Upper lobe of right lung (tissue), 1 donor: Measurements from ENCODE around the gene GUCA2A. TPM values are rescaled to one million over a fixed set of nuclear protein-coding genes. Genes with fewer than 3 reads are reported as not detected.

Experiments used
- ATAC-seq: fragments of 200-7000 bp; cut with Tn5 transposase; one replicate; pipeline ENCODE4 v1.9.1; 2020; ENCODE audit warnings: mild to moderate bottlenecking, moderate library complexity
- DNase-seq: peaks from one replicate; pipeline ENCODE4 v3.0.0-alpha.2; 2020
- H3K27ac ChIP-seq: fragments of 200-600 bp; one replicate; pipeline ENCODE4 v1.8.0; 2022
- H3K27me3 ChIP-seq: fragments of 200-600 bp; one replicate; pipeline ENCODE4 v1.8.0; 2022; ENCODE audit warnings: mild to moderate bottlenecking
- H3K36me3 ChIP-seq: fragments of 200-600 bp; one replicate; pipeline ENCODE4 v1.8.0; 2022
- H3K4me1 ChIP-seq: fragments of 200-600 bp; one replicate; pipeline ENCODE4 v1.8.0; 2022
- H3K4me3 ChIP-seq: fragments of 200-600 bp; one replicate; pipeline ENCODE4 v1.8.0; 2022; ENCODE audit warnings: mild to moderate bottlenecking
- H3K9me3 ChIP-seq: fragments of 200-600 bp; one replicate; pipeline ENCODE4 v1.8.0; 2022
- intact Hi-C: fragments of 100-400 bp; cut with DNase I; formaldehyde crosslinking; loops from one replicate; pipeline ENCODE4 v1.11.0; 2022
- total RNA-seq: library from RNA; stranded (reverse); fragmentation: NEBNext Ultra II Directional; extraction: Animal tissue kit (Norgen Biotek cat#: 25700); gene quantifications from one replicate; pipeline ENCODE4 v1.2.1, GENCODE V29; 2021
- TF ChIP-seq, protein P1 (sequence below): fragments of 200-600 bp; IDR thresholded peaks from one replicate; pipeline ENCODE4 v1.8.0; 2022; ENCODE audit warnings: antibody characterized with exemption
- donor health status: DM: no; HTN: yes; CAD: no; lungs with severe emphysema.

The GUCA2A gene
- total RNA-seq, 1 donor from 2014 or later = not detected

DNA sequence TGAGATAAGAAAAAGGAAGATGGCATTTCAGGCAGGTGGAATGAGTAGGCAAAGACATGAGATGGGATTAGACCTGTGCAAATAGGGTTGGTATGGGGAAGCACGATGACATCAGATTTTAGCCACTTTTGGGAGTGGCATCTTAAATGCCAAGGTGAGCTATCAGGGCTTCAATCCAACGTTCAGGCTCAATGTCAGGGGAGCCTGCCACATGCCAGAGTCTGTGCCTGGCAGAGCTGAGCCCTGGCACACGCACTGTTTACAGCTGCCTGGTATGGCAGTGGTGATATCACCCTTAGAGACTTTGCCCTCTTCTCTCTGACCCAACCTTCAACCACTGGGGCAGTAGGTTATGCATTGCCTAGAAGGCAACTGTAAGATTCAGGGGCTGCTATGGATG is 12.4 kb downstream of the GUCA2A start:
- TF ChIP-seq, protein P1, sequence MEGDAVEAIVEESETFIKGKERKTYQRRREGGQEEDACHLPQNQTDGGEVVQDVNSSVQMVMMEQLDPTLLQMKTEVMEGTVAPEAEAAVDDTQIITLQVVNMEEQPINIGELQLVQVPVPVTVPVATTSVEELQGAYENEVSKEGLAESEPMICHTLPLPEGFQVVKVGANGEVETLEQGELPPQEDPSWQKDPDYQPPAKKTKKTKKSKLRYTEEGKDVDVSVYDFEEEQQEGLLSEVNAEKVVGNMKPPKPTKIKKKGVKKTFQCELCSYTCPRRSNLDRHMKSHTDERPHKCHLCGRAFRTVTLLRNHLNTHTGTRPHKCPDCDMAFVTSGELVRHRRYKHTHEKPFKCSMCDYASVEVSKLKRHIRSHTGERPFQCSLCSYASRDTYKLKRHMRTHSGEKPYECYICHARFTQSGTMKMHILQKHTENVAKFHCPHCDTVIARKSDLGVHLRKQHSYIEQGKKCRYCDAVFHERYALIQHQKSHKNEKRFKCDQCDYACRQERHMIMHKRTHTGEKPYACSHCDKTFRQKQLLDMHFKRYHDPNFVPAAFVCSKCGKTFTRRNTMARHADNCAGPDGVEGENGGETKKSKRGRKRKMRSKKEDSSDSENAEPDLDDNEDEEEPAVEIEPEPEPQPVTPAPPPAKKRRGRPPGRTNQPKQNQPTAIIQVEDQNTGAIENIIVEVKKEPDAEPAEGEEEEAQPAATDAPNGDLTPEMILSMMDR = no peak
- peak; percentile 51 for DNase-seq

DNA sequence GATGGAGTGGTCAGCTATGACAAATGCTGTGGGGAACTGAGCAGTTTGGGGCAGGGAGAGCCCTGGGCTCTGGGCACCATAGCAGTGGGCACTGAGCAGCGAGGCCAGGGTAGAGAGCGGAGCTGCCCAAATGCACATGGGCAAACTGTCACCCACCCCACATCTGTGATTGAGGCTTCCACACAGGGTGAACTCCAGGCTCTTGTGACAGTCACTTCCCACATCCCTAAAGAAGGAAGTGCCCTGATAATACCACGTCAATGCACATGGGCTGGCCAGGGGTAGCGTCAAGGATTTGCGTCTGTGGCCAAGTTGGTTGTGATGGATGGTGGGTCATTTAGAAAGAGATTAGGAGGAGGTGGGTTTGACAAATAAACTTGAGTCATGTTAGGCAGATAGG is 13.9 kb downstream of the GUCA2A start:
- no peak overlapping the region for H3K4me3 ChIP-seq
- H3K9me3 ChIP-seq = no peaks in the 10 kb centered on the region
- H3K36me3 ChIP-seq = no peaks in the 10 kb centered on the region
- DNase-seq (peak; percentile 37), ATAC-seq (no peak)
- no peaks in the 10 kb centered on the region for H3K27me3 ChIP-seq
- intact Hi-C loops = no loop called here
- TF ChIP-seq, protein P1 = no peak
- no peak overlapping the region for H3K27ac ChIP-seq
- H3K4me1 ChIP-seq = no peaks in the 10 kb centered on the region

More for the DNA sequence above, 12.4 kb downstream of the GUCA2A start:
- no peak overlapping the region for H3K27ac ChIP-seq
- peak; percentile 81 for ATAC-seq
- no peak overlapping the region for H3K4me3 ChIP-seq
- no peaks in the 10 kb centered on the region for H3K36me3 ChIP-seq
- intact Hi-C loops = no loop called here
- no peaks in the 10 kb centered on the region for H3K9me3 ChIP-seq
- H3K27me3 ChIP-seq = no peaks in the 10 kb centered on the region
- H3K4me1 ChIP-seq = no peaks in the 10 kb centered on the region

DNA sequence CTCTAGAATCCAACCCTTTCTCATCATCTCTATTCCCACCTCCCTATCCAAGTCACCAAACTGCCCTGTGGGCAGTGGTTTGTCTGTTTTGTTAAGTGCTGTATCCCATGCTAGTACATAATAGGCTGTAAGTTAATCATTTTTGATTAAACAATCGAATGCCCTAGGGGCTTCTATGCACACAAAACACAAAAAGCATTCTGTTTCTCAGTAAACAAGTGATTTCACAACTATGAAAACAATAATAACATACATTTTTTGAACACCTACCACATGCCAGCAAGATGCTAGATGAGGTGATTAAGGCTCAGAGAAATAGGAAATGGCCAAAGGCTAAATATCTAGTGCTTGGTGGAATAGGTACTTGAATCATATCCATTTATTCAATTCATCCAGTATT is 16.4 kb downstream of the GUCA2A start:
- no peaks in the 10 kb centered on the region for H3K36me3 ChIP-seq
- TF ChIP-seq, protein P1 = no peak
- no peak overlapping the region for H3K4me3 ChIP-seq
- no peak for DNase-seq
- H3K27me3 ChIP-seq = peaks cover 6% of the 10 kb centered on the region
- no peaks in the 10 kb centered on the region for H3K9me3 ChIP-seq
- no peak for ATAC-seq
- intact Hi-C loops = no loop called here
- H3K4me1 ChIP-seq = no peaks in the 10 kb centered on the region
- no peak overlapping the region for H3K27ac ChIP-seq

DNA sequence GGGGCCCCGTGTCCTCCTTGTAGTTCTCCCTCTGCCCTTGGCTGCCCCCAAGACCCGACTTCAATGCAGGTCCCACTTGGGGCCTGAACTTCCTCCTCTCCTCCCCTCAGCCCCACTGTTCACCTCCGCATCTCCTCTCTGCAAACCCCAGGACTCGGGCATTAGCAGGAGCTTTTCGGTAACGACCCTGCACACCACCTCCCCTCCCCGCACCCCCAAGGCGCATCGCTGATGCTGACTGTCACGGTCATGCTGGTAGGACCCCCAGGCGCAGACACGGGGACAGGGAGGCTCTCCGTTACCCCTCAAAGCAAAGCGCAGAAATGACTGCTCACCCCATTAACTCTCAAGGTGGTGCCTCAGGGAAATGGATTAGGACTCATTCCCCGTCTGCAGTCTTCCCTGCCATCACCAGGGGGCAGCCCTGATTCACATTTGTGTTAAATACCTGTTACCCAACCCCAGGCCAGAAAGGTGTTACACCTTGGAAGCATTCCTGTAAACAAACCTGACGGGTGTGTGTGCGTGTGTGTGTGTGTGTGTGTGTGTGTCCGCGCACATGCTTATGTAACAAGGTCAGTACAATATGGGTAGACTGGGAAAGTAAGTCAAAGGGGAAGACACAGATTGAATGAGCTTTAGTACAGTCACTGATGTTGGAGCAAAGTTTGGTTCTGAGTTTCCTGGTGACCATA is 17.8 kb downstream of the GUCA2A start:
- no peaks in the 10 kb centered on the region for H3K36me3 ChIP-seq
- TF ChIP-seq, protein P1 = peak; percentile 76
- DNase-seq (peak; percentile 86), ATAC-seq (peak; percentile 92)
- peaks cover 3% of the 10 kb centered on the region for H3K4me1 ChIP-seq
- H3K9me3 ChIP-seq = no peaks in the 10 kb centered on the region
- intact Hi-C loops = no loop called here
- no peak overlapping the region for H3K4me3 ChIP-seq
- peaks cover 6% of the 10 kb centered on the region for H3K27me3 ChIP-seq
- no peak overlapping the region for H3K27ac ChIP-seq

DNA sequence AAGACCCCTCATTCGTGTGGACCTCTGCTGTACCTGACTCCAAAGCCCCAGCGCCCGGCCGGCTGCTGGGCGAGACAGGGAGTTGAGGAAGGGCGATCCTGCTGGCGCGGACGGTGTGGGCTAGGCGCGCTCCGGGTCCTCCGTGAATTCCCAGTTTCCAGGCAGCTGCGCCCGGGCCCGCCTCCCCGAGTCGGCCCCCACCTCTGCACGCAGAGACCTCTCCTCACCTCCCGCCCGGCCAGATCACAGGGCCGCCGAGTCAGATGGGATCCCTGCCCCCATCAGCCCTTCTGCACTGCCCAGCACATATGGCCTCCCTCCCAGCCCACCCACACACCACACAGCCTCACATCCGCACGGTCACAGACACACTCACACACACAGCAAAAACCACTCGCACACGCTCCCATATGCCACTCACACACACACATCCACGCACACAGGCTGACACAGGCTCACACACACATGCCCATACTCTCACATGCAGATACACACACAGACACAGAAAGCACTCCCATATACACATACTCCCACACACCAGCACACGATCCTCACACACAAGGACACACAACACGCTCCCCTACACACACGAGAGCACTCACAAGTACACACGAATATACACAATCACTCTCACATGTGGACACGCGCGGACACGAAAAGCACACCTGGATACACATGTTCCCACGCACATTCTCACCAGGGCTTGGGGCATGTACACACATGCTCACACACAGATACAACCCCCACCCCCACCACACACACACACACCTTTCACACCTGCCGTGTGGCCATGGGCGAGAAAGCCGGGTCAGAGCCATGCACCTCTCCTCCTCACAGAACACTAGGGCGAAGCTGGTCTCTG is 18.6 kb downstream of the GUCA2A start:
- no peak overlapping the region for H3K4me3 ChIP-seq
- no peaks in the 10 kb centered on the region for H3K36me3 ChIP-seq
- no peak for ATAC-seq
- no peak overlapping the region for H3K27ac ChIP-seq
- H3K4me1 ChIP-seq = peaks cover 3% of the 10 kb centered on the region
- intact Hi-C loops = no loop called here
- TF ChIP-seq, protein P1 = no peak
- peaks cover 6% of the 10 kb centered on the region for H3K27me3 ChIP-seq
- H3K9me3 ChIP-seq = no peaks in the 10 kb centered on the region
- peak; percentile 54 for DNase-seq
